ENCODE measurements around the gene TMEM72. TPM values are rescaled to one million over a fixed set of nuclear protein-coding genes. Genes with fewer than 3 reads are reported as not detected.

TMEM72 gene
- polyA plus RNA-seq, 1 donor from 2014 or later: 1.4 TPM

DNA sequence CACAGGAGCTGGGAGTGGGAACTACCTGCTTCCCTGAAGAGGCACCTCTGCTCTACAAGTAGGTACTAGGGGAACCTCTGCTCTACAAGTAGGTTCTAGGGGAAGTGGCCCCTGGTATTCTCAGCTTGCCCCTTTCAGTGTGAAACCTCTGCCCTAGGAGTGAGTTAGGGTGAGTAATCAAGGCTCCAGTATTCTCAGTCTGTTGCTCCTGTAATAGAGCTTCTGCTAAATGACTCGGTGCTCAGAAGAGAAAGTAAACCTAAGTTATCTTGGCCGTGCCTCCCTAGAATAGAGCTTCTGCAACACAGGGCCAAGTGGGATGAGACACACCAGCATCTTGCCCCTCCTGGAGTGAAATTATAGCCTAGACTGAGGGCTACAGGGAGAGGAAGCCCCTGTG is 35.1 kb downstream of the TMEM72 start:
- H3K36me3 ChIP-seq (ENCODE audit: insufficient read depth, low read length): no peaks in the 10 kb centered on the region
- TF ChIP-seq EZH2 (IDR thresholded peaks at IDR 0.05; ENCODE audit: borderline replicate concordance, insufficient read depth, low read length, poor library complexity, severe bottlenecking) (no peak), POLR2AphosphoS5 (IDR thresholded peaks at IDR 0.05) (no peak)
- no peak overlapping the region for H3K27ac ChIP-seq (ENCODE audit: low read length)

GRCh38 chr10:44947371-44948152 is 36.4 kb downstream of the TMEM72 start:
- no peaks in the 10 kb centered on the region for H3K79me2 ChIP-seq (replicated peaks; ENCODE audit: insufficient read depth, low read length)
- no peak overlapping the region for H3K9ac ChIP-seq (ENCODE audit: low read length)
- H2AFZ ChIP-seq (ENCODE audit: low read depth, low read length): no peak overlapping the region
- TF ChIP-seq EP300 (conservative IDR thresholded peaks at IDR 0.05; ENCODE audit: poor library complexity, severe bottlenecking): no peak
- no peak for TF ChIP-seq RAD21 (conservative IDR thresholded peaks at IDR 0.05)
- TF ChIP-seq SMC3 (conservative IDR thresholded peaks at IDR 0.05; ENCODE audit: poor library complexity): no peak
- H3K9me3 ChIP-seq (ENCODE audit: low read length): no peaks in the 10 kb centered on the region
- no peak overlapping the region for H3K4me2 ChIP-seq (ENCODE audit: low read length)
- H3K4me3 ChIP-seq (ENCODE audit: low read length): no peak overlapping the region
- no peaks in the 10 kb centered on the region for H4K20me1 ChIP-seq (ENCODE audit: insufficient read depth)
- no peaks in the 10 kb centered on the region for H3K27me3 ChIP-seq (ENCODE audit: insufficient read depth, low read depth, low read length)
- no peaks in the 10 kb centered on the region for H3F3A ChIP-seq (ENCODE audit: insufficient read depth, low read length, poor library complexity, severe bottlenecking)
- H3K27ac ChIP-seq (ENCODE audit: low read length): no peak overlapping the region
- H3K36me3 ChIP-seq (ENCODE audit: insufficient read depth, low read length): no peaks in the 10 kb centered on the region
- H3K9me2 ChIP-seq (ENCODE audit: insufficient read depth, low read length): no peaks in the 10 kb centered on the region

More for the DNA sequence above, 35.1 kb downstream of the TMEM72 start:
- Histone ChIP-seq H4K20me1 (ENCODE audit: insufficient read depth) (no peaks in the 10 kb centered on the region), H3K4me2 (ENCODE audit: low read length) (no peak overlapping the region), H3K4me3 (ENCODE audit: low read length) (no peak overlapping the region), H3K79me2 (replicated peaks; ENCODE audit: insufficient read depth, low read length) (no peaks in the 10 kb centered on the region), H3K27me3 (ENCODE audit: insufficient read depth, low read depth, low read length) (no peaks in the 10 kb centered on the region), H2AFZ (ENCODE audit: low read depth, low read length) (no peak overlapping the region), H3K9ac (ENCODE audit: low read length) (no peak overlapping the region), H3K9me3 (ENCODE audit: low read length) (no peaks in the 10 kb centered on the region), H3K9me2 (ENCODE audit: insufficient read depth, low read length) (no peaks in the 10 kb centered on the region), H3F3A (ENCODE audit: insufficient read depth, low read length, poor library complexity, severe bottlenecking) (no peaks in the 10 kb centered on the region)

- Histone ChIP-seq H3K4me3 (ENCODE audit: low read length) (no peak overlapping the region), H3K79me2 (replicated peaks; ENCODE audit: insufficient read depth, low read length) (no peaks in the 10 kb centered on the region), H3K9ac (ENCODE audit: low read length) (no peak overlapping the region), H3K36me3 (ENCODE audit: insufficient read depth, low read length) (no peaks in the 10 kb centered on the region), H3K27ac (ENCODE audit: low read length) (no peak overlapping the region), H2AFZ (ENCODE audit: low read depth, low read length) (no peak overlapping the region), H4K20me1 (ENCODE audit: insufficient read depth) (no peaks in the 10 kb centered on the region), H3F3A (ENCODE audit: insufficient read depth, low read length, poor library complexity, severe bottlenecking) (no peaks in the 10 kb centered on the region), H3K27me3 (ENCODE audit: insufficient read depth, low read depth, low read length) (no peaks in the 10 kb centered on the region), H3K9me3 (ENCODE audit: low read length) (no peaks in the 10 kb centered on the region), H3K4me2 (ENCODE audit: low read length) (no peak overlapping the region), H3K9me2 (ENCODE audit: insufficient read depth, low read length) (no peaks in the 10 kb centered on the region)
- no peak for TF ChIP-seq SMC3 (conservative IDR thresholded peaks at IDR 0.05; ENCODE audit: poor library complexity)
- no peak for TF ChIP-seq TAF1 (IDR thresholded peaks at IDR 0.05; ENCODE audit: low read depth)
- TF ChIP-seq CTCF (IDR thresholded peaks at IDR 0.05; ENCODE audit: poor library complexity, severe bottlenecking): no peak
- no peak for TF ChIP-seq POLR2AphosphoS5 (IDR thresholded peaks at IDR 0.05)
- no peak for TF ChIP-seq MXI1 (conservative IDR thresholded peaks at IDR 0.05; ENCODE audit: poor library complexity, severe bottlenecking)
- TF ChIP-seq, protein P1, sequence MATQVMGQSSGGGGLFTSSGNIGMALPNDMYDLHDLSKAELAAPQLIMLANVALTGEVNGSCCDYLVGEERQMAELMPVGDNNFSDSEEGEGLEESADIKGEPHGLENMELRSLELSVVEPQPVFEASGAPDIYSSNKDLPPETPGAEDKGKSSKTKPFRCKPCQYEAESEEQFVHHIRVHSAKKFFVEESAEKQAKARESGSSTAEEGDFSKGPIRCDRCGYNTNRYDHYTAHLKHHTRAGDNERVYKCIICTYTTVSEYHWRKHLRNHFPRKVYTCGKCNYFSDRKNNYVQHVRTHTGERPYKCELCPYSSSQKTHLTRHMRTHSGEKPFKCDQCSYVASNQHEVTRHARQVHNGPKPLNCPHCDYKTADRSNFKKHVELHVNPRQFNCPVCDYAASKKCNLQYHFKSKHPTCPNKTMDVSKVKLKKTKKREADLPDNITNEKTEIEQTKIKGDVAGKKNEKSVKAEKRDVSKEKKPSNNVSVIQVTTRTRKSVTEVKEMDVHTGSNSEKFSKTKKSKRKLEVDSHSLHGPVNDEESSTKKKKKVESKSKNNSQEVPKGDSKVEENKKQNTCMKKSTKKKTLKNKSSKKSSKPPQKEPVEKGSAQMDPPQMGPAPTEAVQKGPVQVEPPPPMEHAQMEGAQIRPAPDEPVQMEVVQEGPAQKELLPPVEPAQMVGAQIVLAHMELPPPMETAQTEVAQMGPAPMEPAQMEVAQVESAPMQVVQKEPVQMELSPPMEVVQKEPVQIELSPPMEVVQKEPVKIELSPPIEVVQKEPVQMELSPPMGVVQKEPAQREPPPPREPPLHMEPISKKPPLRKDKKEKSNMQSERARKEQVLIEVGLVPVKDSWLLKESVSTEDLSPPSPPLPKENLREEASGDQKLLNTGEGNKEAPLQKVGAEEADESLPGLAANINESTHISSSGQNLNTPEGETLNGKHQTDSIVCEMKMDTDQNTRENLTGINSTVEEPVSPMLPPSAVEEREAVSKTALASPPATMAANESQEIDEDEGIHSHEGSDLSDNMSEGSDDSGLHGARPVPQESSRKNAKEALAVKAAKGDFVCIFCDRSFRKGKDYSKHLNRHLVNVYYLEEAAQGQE (IDR thresholded peaks at IDR 0.05; ENCODE audit: borderline replicate concordance): no peak
- TF ChIP-seq EP300 (conservative IDR thresholded peaks at IDR 0.05; ENCODE audit: poor library complexity, severe bottlenecking): no peak
- no peak for TF ChIP-seq RAD21 (conservative IDR thresholded peaks at IDR 0.05)
- TF ChIP-seq EZH2 (IDR thresholded peaks at IDR 0.05; ENCODE audit: borderline replicate concordance, insufficient read depth, low read length, poor library complexity, severe bottlenecking): no peak
Measured at GRCh38 chr10:44948642-44949041, 37.5 kb downstream of the TMEM72 start.

Measured in neural cell (in vitro differentiated cells).